Keratinocyte (primary cell): ENCODE measurements around the gene ADAM12. TPM values are rescaled to one million over a fixed set of nuclear protein-coding genes. Genes with fewer than 3 reads are reported as not detected.

Experiments
- DNase-seq: peaks from one replicate; pipeline ENCODE4 v3.0.0-alpha.2; 2011; ENCODE audit warnings: low read depth, missing footprints, low spot score
- FAIRE-seq: peaks from 2 replicates; lab custom pipeline; 2011; peaks lifted over from hg19 to GRCh38; lab: Jason Lieb, UNC
- H2AFZ ChIP-seq: 2 replicates; pipeline ENCODE4 v1.6.0; 2012; ENCODE audit warnings: low read length, control low read depth, inconsistent platforms; ENCODE audit not compliant: control insufficient read depth
- H3K27ac ChIP-seq: 2 replicates; pipeline ENCODE4 v1.5.1; 2011; ENCODE audit warnings: low read length; ENCODE audit not compliant: control insufficient read depth, insufficient read depth
- H3K27me3 ChIP-seq: 3 replicates; pipeline ENCODE4 v1.6.0; 2011; ENCODE audit warnings: low read length; ENCODE audit not compliant: control insufficient read depth, insufficient read depth; ENCODE audit errors: extremely low read depth
- H3K36me3 ChIP-seq, 2 experiments: 2 replicates in 1 of 2; 3 replicates in 1 of 2; pipeline ENCODE4 v1.5.1; 2011; ENCODE audit warnings: low read length in 2 of 2, mild to moderate bottlenecking in 1 of 2; ENCODE audit not compliant: control insufficient read depth in 2 of 2, insufficient read depth in 2 of 2; ENCODE audit errors: extremely low read depth in 1 of 2
- H3K4me1 ChIP-seq: 3 replicates; pipeline ENCODE4 v1.5.1; 2011; ENCODE audit warnings: low read length; ENCODE audit not compliant: control insufficient read depth, insufficient read depth; ENCODE audit errors: extremely low read depth
- H3K4me2 ChIP-seq: 3 replicates; pipeline ENCODE4 v1.6.0; 2011; ENCODE audit warnings: low read depth, low read length; ENCODE audit not compliant: control insufficient read depth, insufficient read depth; ENCODE audit errors: extremely low read depth
- H3K4me3 ChIP-seq, 3 experiments: fragments of 200-600 bp in 1 of 3; sonication (generic) in 1 of 3; 2 replicates in 2 of 3; 3 replicates in 1 of 3; pipeline ENCODE4 v1.5.1; 2011 to 2016; ENCODE audit warnings: low read length in 3 of 3, mild to moderate bottlenecking in 3 of 3, control low read depth in 2 of 3, inconsistent platforms in 1 of 3, low read depth in 1 of 3, mixed read lengths in 1 of 3, mixed run types in 1 of 3, moderate library complexity in 1 of 3; ENCODE audit not compliant: control insufficient read depth in 2 of 3, insufficient read depth in 2 of 3; ENCODE audit errors: extremely low read depth in 1 of 3
- H3K79me2 ChIP-seq: 2 replicates; pipeline ENCODE4 v1.6.0; 2012; ENCODE audit warnings: low read length; ENCODE audit not compliant: control insufficient read depth, insufficient read depth
- H3K9ac ChIP-seq: 3 replicates; pipeline ENCODE4 v1.6.0; 2011; ENCODE audit warnings: low read length; ENCODE audit not compliant: control insufficient read depth, insufficient read depth; ENCODE audit errors: extremely low read depth
- H3K9me1 ChIP-seq: 3 replicates; pipeline ENCODE4 v1.6.0; 2011; ENCODE audit warnings: low read length; ENCODE audit not compliant: control insufficient read depth, insufficient read depth; ENCODE audit errors: extremely low read depth
- H3K9me3 ChIP-seq: 2 replicates; pipeline ENCODE4 v1.5.1; 2012; ENCODE audit warnings: low read depth, low read length; ENCODE audit not compliant: control insufficient read depth
- H4K20me1 ChIP-seq: 3 replicates; pipeline ENCODE4 v1.6.0; 2011; ENCODE audit warnings: low read length; ENCODE audit not compliant: control insufficient read depth, insufficient read depth; ENCODE audit errors: extremely low read depth
- EZH2 ChIP-seq: IDR thresholded peaks from one replicate; pipeline ENCODE4 v1.6.1; 2012; ENCODE audit warnings: inconsistent platforms, mild to moderate bottlenecking, low read length, moderate library complexity
- dilution Hi-C: fragments of 300-500 bp; cut with MboI; formaldehyde crosslinking; loops from one replicate; pipeline ENCODE4 v1.7.0; 2020; ENCODE audit warnings: low sequenced_read_pairs; ENCODE audit not compliant: extremely low pct_ligation_motif_present
- polyA plus RNA-seq, 5 experiments: library from polyadenylated mRNA; depleted of rRNA in 3 of 5; stranded (reverse) in 3 of 5; stranded (forward) in 1 of 5; unstranded in 1 of 5; fragments of >200 nt; gene quantifications; 1 replicate in 1 of 5; 2 replicates in 3 of 5; 3 replicates in 1 of 5; pipeline versions ENCODE4 v1.2.1 to v1.2.3, GENCODE V29; 2011 to 2012; ENCODE audit warnings: missing spikeins in 2 of 5, low read depth in 1 of 5, low replicate concordance in 1 of 5
- TF ChIP-seq, protein P1 (sequence below), 3 experiments: IDR thresholded peaks in 1 of 3; conservative IDR thresholded peaks in 1 of 3; optimal IDR thresholded peaks in 1 of 3; 2 replicates in 2 of 3; 3 replicates in 1 of 3; pipeline versions ENCODE3 to v1.5.1; 2011; ENCODE audit warnings: low read length in 3 of 3, mild to moderate bottlenecking in 3 of 3, moderate library complexity in 2 of 3, control low read depth in 1 of 3, inconsistent platforms in 1 of 3; ENCODE audit not compliant: insufficient read depth in 2 of 3; ENCODE audit errors: extremely low read depth in 1 of 3

The ADAM12 gene
- polyA plus RNA-seq, 1 donor (not counting 4 experiments of a cell fraction or from before 2014, with no cell fraction given), result 0.07 TPM

DNA sequence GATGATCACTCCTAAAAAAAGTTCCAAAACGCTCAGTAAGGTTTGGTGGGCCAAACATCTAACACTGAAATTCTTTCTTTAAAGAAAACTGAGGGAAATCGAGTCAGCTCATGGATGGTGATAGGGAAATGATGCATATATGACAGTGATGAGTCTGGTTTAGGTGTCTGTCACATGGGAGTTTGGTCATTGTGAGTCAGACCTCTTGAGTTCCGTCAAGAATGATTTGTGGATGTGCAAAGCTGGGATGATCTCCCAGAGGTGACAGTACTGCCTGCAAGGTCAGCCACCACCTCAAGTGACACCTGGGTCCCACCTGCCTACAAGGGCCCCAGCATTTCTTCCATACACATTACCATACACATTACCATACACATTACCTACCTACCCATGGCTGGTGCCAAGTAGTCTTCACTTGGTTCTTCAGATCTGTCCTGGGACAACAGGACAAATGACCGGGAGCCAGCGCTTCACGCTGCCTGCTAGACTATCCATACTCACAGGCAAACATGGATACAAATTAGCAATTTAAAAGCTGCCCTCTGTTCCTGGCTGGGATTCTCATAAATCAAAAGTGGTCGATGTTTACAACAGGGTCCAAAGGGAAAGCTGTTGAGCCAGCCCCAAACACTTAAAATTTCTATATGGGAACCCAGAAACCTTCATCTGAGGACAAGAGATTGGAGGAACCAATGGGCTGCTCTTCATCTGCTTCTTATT is 128.4 kb downstream of the ADAM12 start:
- Histone ChIP-seq H3K36me3 (no peaks in the 10 kb centered on the region), H3K9me1 (no peaks in the 10 kb centered on the region), H3K9ac (no peak overlapping the region), H3K9me3 (no peaks in the 10 kb centered on the region), H3K4me3 (no peak overlapping the region), H3K27me3 (no peaks in the 10 kb centered on the region), H3K27ac (no peak overlapping the region), H4K20me1 (no peaks in the 10 kb centered on the region), H2AFZ (no peak overlapping the region), H3K79me2 (no peaks in the 10 kb centered on the region), H3K4me2 (no peak overlapping the region), H3K4me1 (no peaks in the 10 kb centered on the region)
- dilution Hi-C loops, result no loop called here
- FAIRE-seq, result no peak
- TF ChIP-seq, protein P1, sequence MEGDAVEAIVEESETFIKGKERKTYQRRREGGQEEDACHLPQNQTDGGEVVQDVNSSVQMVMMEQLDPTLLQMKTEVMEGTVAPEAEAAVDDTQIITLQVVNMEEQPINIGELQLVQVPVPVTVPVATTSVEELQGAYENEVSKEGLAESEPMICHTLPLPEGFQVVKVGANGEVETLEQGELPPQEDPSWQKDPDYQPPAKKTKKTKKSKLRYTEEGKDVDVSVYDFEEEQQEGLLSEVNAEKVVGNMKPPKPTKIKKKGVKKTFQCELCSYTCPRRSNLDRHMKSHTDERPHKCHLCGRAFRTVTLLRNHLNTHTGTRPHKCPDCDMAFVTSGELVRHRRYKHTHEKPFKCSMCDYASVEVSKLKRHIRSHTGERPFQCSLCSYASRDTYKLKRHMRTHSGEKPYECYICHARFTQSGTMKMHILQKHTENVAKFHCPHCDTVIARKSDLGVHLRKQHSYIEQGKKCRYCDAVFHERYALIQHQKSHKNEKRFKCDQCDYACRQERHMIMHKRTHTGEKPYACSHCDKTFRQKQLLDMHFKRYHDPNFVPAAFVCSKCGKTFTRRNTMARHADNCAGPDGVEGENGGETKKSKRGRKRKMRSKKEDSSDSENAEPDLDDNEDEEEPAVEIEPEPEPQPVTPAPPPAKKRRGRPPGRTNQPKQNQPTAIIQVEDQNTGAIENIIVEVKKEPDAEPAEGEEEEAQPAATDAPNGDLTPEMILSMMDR (optimal IDR thresholded peaks at IDR 0.05 in 1 of 3, IDR thresholded peaks at IDR 0.05 in 1 of 3, conservative IDR thresholded peaks at IDR 0.05 in 1 of 3; ENCODE audit: extremely low read depth in 1 of 3, insufficient read depth in 2 of 3, low read length in 3 of 3), result no peak
- TF ChIP-seq EZH2, result no peak
- DNase-seq, result no peak

DNA sequence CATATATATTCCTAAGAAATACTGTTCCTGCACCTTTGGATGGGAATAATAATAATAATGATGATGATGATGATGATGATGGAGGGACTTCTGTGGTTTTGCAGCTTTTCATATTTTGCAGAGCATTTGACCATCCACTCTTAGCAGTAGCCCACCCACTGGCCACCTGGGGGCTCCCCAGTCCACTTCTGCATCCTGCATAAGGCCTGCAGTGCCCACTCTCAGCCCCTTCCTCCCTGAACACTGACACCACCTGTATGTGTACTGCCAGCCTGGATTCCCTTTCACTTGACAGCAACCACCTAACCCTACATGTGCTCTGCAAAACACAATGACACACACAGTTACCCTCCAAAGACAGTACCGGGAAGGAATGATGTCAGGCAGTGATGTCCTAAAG is 131.4 kb downstream of the ADAM12 start:
- FAIRE-seq (no peak), DNase-seq (no peak)
- Histone ChIP-seq H3K9me1 (peaks cover 2% of the 10 kb centered on the region), H3K9ac (no peak overlapping the region), H3K4me1 (peaks cover 16% of the 10 kb centered on the region), H3K9me3 (no peaks in the 10 kb centered on the region), H3K27me3 (no peaks in the 10 kb centered on the region), H3K36me3 (no peaks in the 10 kb centered on the region), H4K20me1 (no peaks in the 10 kb centered on the region), H3K27ac (no peak overlapping the region), H2AFZ (no peak overlapping the region), H3K4me2 (no peak overlapping the region), H3K79me2 (no peaks in the 10 kb centered on the region), H3K4me3 (no peak overlapping the region)
- dilution Hi-C loops, result no loop called here
- TF ChIP-seq, protein P1 (optimal IDR thresholded peaks at IDR 0.05 in 1 of 3, IDR thresholded peaks at IDR 0.05 in 1 of 3, conservative IDR thresholded peaks at IDR 0.05 in 1 of 3; ENCODE audit: extremely low read depth in 1 of 3, insufficient read depth in 2 of 3, low read length in 3 of 3), result no peak
- TF ChIP-seq EZH2, result no peak
